Activated CD4-positive, alpha-beta T cell treated with anti-CD3 and anti-CD28 coated beads, Interleukin-2, amount 50 U/mL, for 4 hours (primary cell): ENCODE measurements around the gene ATL1.
"Not testable (repeated sequence)": the region's sequence is repeated elsewhere in the genome, so short reads cannot be mapped to it uniquely, and the experiment has no call there.

Experiments used
- DNase-seq, 2 experiments: peaks; one replicate each; pipeline ENCODE4 v3.0.0-alpha.2; 2020

ATL1 gene

GRCh38 chr14:50659327-50659974 is 99.5 kb downstream of the ATL1 start:
- DNase-seq = no peak

- DNase-seq = not testable (repeated sequence)
These were observed 104.6 kb downstream of the ATL1 start for GRCh38 chr14:50664579-50664978.

DNA sequence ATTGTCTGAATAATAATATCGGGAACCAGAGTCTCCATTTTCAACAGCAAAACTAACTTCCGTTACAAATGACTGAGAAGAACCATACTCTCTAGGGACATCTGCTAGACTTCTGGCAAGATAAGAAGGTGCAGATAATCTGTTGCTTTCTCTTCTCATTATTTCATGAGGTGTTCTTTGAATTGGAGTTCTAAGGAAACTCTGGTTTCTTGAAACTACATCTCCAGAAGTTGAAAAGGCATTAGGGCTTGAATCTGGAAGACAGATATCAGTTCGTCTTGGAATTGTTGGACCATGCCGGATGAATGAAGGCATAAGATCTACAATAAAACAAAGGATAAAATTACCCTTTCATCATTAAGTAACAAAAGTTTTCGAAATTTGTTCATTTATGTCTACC is 105.4 kb downstream of the ATL1 start:
- not testable (repeated sequence) for DNase-seq

DNA sequence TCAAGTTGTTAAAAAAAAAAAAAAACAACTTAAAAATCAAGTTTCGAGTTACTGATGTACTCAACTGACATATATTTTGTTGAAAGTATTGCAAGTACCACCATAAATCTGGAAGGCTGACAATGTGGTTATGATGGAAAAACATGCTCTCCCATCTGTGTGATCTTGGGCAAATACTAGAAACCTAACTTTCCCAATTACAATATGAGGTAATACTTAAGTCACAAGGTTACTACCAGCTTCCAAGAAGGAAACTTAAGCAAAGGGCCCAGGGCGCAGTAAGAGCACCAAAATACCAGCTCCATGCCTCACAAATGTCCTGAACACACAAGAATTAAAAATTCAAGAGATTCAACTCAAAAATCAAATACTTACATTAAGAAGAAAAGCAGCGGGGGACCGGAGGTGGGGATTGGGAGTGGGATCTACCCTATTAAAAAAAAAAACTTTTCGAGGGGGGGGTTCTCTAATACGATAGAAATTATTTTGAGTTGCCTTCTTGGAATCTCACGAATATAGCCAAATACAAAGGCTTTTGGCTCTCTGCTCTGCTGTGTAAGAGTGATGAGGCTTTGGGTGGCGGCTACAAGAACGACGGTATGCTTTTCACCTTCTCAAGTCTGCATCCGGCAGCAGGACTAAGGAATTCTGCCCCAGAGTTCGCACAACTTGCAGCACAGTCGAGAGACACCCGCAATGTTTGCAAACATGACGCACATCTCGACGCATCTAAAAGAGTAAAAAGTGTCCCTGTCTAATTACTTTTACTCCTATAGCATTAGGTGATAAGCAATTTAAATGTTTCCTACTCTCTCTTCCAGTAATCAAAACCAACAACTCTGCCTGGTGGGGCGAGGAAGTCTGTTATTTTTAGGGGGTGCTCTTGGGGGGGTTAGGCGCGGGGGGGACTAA is 107.1 kb downstream of the ATL1 start:
- peak; percentile 3 to 4 for DNase-seq

DNA sequence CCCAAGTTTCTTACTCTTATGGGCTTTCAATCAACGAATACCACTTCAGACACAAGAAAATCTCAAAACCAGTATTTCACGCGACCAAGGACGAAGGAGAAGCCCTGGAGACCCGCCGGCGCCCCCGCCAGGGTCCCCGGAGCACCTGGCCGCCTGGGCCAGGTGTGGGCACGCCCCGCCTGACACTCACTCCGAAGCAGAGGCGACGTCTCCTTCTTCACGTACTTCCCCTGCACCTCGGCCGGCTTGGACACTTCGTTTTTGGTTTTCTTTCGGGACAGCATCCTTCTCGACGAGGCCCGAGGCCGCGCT is 107.7 kb downstream of the ATL1 start:
- DNase-seq = peak in 1 of 2 experiments; percentile 15

DNA sequence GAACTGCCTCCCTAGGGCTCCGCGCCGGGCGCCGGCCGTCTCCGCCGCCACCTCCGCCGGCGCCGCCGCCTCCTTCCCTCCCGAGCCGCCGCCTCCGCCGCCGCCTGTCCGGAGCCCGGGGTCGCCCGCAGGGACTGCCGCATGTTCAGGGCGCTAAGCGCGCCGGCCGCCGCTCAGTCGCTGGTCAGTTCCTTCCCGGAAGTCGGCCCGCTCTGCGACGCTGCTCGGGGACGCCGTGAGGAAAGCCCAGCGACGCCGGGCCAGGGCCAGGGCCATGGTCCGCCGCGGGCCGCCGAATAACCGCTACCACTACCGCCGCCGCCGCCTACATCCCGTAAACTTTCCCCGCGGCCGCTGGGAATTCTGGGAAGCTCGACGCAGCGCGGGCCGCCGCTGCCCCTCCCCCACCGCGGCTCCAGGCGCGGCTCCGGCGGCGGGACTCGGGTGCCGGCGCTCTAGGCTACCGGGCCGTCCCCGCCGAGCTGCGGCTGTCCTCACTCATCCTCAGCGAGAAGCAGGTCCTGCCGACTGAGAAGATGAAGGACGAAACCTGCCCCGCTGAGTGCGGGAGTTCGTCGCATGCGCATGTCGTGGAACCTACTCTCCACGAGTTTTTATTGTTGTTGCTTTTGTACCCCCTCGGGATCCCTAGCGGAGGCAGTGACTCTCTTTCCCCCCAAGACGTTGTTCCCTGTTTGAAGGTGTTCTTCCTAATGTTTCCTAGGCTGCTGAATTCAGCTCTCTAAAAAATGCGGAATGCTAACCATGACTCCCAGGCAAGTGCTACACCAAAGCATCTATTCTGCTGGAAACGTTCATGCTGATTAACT is 108.3 kb downstream of the ATL1 start, which contains the start of gene SAV1:
TSS of gene SAV1 (minus strand) at position 311 of the 830 bp plus-strand sequence. CDS start 339 bp downstream, outside the sequence.
- DNase-seq = peak; percentile 23 to 27

GRCh38 chr14:50668826-50669143 is 108.8 kb downstream of the ATL1 start:
- DNase-seq = no peak

DNA sequence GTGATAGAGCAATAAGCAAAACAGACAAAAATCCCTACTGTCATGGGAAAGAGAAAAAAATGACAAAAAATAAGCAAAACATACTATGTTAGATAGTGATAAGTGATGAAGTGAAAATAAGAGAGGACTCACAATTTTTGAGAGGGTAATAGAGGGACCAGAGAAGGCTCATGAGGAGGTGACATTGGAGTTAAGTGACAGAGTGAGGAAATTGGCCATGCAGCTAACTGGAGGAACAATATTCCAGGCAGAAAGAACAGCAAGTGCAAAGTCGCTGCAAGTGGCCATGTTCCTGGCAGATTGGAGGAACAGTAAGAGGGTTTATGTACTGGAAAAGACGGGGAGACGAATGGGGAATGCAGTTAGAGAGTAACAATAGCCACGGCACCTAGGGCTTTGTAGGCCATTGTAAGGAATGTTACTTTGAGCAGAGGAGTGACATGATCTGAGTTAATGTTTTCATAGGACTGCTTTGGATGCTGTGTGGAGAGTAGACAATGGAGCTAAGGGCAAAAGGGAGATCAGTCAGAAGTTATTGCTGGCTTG is 109.6 kb downstream of the ATL1 start:
- DNase-seq = no peak

DNA sequence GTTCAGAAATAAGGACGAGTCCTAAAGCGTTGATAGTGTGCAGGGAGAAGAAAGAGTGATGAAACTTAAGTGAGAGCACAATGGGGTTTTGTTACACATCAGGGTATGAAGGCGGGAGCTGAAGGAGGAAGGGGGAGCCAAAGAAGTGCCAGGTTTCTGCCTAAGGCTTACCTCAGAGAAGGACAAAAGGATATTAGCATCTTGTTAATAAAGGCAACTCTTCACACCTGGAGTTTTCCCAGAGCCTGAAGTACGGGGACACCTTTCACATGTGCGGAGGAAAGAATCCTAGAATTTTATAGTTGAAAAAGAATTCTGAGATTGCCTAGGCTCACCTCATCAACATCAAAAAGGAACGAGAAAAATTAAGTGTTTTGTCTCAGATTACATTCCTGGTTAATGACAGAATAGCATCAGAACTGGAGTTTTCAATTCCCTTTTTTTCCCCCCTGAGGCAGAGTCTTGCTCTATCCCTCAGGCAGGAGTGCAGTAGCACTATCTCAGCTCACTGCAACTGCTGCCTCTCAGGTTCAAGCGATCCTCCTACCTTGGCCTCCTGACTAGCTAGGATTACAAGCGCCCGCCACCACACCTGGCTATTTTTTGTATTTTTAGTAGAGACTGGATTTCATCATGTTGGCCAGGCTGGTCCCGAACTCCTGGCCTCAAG is 110.4 kb downstream of the ATL1 start:
- DNase-seq = no peak

- no peak for DNase-seq
These were observed 110.9 kb downstream of the ATL1 start for GRCh38 chr14:50670866-50671256.

DNA sequence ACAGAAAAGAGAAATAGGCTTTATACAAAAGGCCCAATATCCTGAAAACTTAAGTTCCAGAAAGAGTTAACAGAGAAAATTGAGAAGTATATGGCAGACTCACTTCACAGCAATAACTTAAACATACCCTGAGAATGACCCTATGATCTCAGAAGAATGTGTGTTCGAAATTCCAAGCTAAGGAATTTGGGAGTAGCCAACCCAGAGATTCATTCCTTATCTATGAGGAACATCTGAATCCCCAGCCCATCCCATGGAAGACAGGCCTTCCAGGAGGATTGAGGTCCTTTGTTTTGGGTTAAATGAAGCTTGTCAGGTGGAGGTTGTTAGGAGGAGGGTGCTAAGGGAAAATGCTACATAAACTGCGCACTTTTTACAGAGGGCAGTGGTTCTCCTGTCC is 115.7 kb downstream of the ATL1 start:
- no peak for DNase-seq

DNA sequence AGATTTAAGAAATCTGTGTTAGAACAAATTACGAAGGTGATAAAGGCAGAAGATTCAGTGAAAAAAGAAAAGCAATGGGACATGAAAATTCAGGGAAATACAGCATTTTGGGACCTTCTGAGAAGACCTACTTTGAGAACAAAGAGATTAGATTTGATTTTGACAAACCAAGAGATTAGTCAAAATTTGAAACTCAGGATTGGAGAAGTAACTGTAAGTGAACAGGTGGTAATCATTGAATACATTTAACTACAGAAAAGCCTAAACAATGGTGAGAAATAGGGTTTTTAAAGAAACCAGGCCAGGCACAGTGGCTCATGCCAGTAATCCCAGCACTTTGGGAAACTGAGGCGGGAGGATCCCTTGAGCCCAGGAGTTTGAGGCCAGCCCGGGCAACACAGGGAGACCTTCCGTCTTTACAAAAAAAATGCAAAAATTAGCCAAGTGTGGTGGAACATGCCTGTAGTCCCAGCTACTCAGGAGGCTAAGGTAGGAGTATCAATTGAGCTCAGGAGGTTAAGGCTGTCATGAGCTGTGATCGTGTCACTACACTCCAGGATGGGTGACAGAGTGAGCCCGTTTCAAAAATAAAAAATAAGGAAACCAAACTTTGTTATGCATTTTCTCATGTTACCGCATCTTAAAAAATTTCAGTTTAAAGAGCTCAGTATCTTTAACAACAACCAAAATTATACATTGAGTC is 117.0 kb downstream of the ATL1 start:
- DNase-seq = no peak

GRCh38 chr14:50677527-50678063 is 117.7 kb downstream of the ATL1 start:
- DNase-seq = no peak

DNA sequence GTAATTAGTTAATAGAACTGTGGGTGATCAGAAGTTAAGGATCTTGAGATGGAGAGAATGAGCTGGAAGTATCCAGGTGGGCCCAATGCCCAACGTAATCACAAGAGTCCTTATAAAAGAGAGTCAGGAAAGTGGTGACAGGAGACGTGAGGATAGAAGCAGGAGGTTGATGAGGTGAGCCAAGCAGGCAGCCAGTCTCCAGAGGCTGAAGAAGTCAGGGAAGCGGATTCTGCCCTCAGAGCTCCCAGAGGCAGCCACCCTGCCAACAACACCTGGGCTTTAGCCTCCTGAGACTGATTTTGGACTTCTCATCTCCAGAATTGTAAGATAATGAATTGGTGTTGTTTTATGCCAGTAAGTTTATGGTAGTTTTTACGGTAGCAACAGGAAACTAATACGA is 118.2 kb downstream of the ATL1 start:
- DNase-seq = no peak

- no peak for DNase-seq
These were observed 119.7 kb downstream of the ATL1 start for GRCh38 chr14:50679674-50680073.
